ENCODE measurements around the gene RNASE13. TPM values are rescaled to one million over a fixed set of nuclear protein-coding genes. Genes with fewer than 3 reads are reported as not detected.

RNASE13 gene
- polyA plus RNA-seq, 1 of the 3 experiments (the other 2 are of a cell fraction): not detected

GRCh38 chr14:21066882-21067502 is 32.4 kb upstream of the RNASE13 start (continued):
- TF ChIP-seq CTCF (IDR thresholded peaks at IDR 0.05) (peak; percentile 33; the same call in 1 of the 2 replicates), SMC3 (IDR thresholded peaks at IDR 0.05; ENCODE audit: low read depth, low read length) (0 out of 2 replicates have a peak, but pooled peaks have one; percentile 23), GATA2 (CRISPR knock-in tag; IDR thresholded peaks at IDR 0.05) (no peak), YY1 (IDR thresholded peaks at IDR 0.05; ENCODE audit: low read depth) (no peak), IRF3 (IDR thresholded peaks at IDR 0.05; ENCODE audit: low read depth, low read length) (no peak), JUND (IDR thresholded peaks at IDR 0.05) (no peak), FOXJ3 (CRISPR knock-in tag; IDR thresholded peaks at IDR 0.05) (no peak), USF1 (IDR thresholded peaks at IDR 0.05; ENCODE audit: borderline replicate concordance, low read depth) (no peak), TEAD4 (IDR thresholded peaks at IDR 0.05; ENCODE audit: borderline replicate concordance, insufficient read depth) (no peak), RAD21 (IDR thresholded peaks at IDR 0.05; ENCODE audit: low read length) (peak; percentile 49), RFX5 (IDR thresholded peaks at IDR 0.05; ENCODE audit: low read length) (no peak)

GRCh38 chr14:21063479-21063878 is 28.9 kb upstream of the RNASE13 start:
- no peak overlapping the region for H3K9ac ChIP-seq
- CTCF ChIA-PET: interaction anchor here (0.6 to 13.2 kb wide), 4 partner anchors 32 to 49 kb away, joined by 3 to 296 read pairs (median 6); partner anchors contain the start of gene ZNF219
- WGBS (ENCODE audit: low lambda C conversion rate): 25% methylated on average over 3 of the region's 3 CpGs
- no peaks in the 10 kb centered on the region for H3K36me3 ChIP-seq (replicated peaks in 1 of 2; ENCODE audit: control insufficient read depth in 1 of 2, insufficient read depth in 2 of 2, low read length in 1 of 2)
- POLR2A ChIA-PET: no interaction called here
- no peak for DNase-seq
- no peaks in the 10 kb centered on the region for H3K27me3 ChIP-seq (ENCODE audit: insufficient read depth)
- TF ChIP-seq PBX3 (IDR thresholded peaks at IDR 0.05) (peak; percentile 59), CHD2 (IDR thresholded peaks at IDR 0.05; ENCODE audit: low read length, partially characterized antibody) (no peak), TAF1 (IDR thresholded peaks at IDR 0.05; ENCODE audit: borderline replicate concordance, low read depth, low read length) (no peak), JUND (IDR thresholded peaks at IDR 0.05) (peak; percentile 76), TCF12 (IDR thresholded peaks at IDR 0.05) (peak; percentile 59), POLR2AphosphoS5 (IDR thresholded peaks at IDR 0.05; ENCODE audit: low read depth, low read length) (no peak), FOSL2 (IDR thresholded peaks at IDR 0.05; ENCODE audit: borderline replicate concordance, low read depth) (peak; percentile 49; the same call in 1 of the 2 replicates), NFIC (IDR thresholded peaks at IDR 0.05; ENCODE audit: borderline replicate concordance) (peak; percentile 55), EP300 (IDR thresholded peaks at IDR 0.05; ENCODE audit: borderline replicate concordance in 1 of 2, low read depth in 1 of 2, low read length in 1 of 2) (peak in 1 of 2 experiments; percentile 10; a peak in 1 of 4 replicates), TEAD4 (IDR thresholded peaks at IDR 0.05; ENCODE audit: borderline replicate concordance, insufficient read depth) (peak; percentile 72; the same call in 1 of the 2 replicates), RXRA (IDR thresholded peaks at IDR 0.05; ENCODE audit: borderline replicate concordance, low read depth) (0 out of 2 replicates have a peak, but pooled peaks have one; percentile 48)
- H3K27ac ChIP-seq (ENCODE audit: low read depth in 2 of 2, low read length in 1 of 2): peak overlapping the region in 1 of 2 experiments; percentile 48; a peak in 2 of 4 replicates
- peak overlapping the region; percentile 12; the same call in 1 of the 2 replicates for H3K4me2 ChIP-seq
- no peaks in the 10 kb centered on the region for H3K79me2 ChIP-seq (ENCODE audit: insufficient read depth)
- peak overlapping the region; percentile 1; the same call in 1 of the 2 replicates for H2AFZ ChIP-seq (ENCODE audit: low read depth)
- no peak overlapping the region for H3K4me3 ChIP-seq (ENCODE audit: low read depth in 2 of 2, low read length in 1 of 2)
- H3K4me1 ChIP-seq (ENCODE audit: control insufficient read depth in 1 of 2, insufficient read depth in 2 of 2, low read depth in 1 of 2, low read length in 1 of 2): peaks cover 2 to 10% of the 10 kb centered on the region in 2 experiments
- no peaks in the 10 kb centered on the region for H3K9me2 ChIP-seq
- peaks cover 13% of the 10 kb centered on the region for H3F3A ChIP-seq (replicated peaks; ENCODE audit: insufficient read depth)
- H3K9me3 ChIP-seq: no peaks in the 10 kb centered on the region
- H4K20me1 ChIP-seq (ENCODE audit: insufficient read depth): no peaks in the 10 kb centered on the region
